Measurements from ENCODE around the gene PYGM. TPM values are rescaled to one million over a fixed set of nuclear protein-coding genes. Genes with fewer than 3 reads are reported as not detected.

Gene PYGM
- total RNA-seq, 1 experiment from 2014 or later: 6.6 TPM

DNA sequence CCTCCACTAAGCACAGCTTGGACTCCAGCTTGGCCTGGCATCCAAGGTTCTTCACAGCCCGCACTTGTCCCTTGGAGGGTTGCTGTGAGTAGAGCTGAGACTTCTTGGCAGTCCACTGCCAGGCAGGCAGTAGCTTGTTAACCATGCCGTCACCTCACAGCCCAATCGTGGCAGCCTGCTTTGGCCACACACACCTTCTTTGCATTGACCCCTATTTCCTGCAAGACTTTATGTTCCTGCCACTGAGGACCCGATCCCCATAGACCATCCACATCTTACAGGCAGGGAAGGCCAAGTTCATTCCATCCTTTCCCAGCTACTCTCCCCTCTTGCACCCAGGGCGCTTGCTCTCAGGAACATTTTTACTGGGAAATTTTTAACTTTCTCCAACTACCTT lies 2.5 kb upstream of the PYGM start:
- no peaks in the 10 kb centered on the region; the same call in 1 of the 2 replicates for H3K27me3 Mint-ChIP-seq (ENCODE audit: low read depth)
- POLR2A ChIA-PET: interaction anchor here (1.7 to 5.0 kb wide), 2 partner anchors 16 to 18 kb away, joined by 7 to 45 read pairs; partner anchors contain the start of genes RASGRP2 and SF1
- no peak for ATAC-seq
- H3K4me1 Mint-ChIP-seq: peaks cover 82% of the 10 kb centered on the region
- DNase-seq (ENCODE audit: low spot score): no peak
- peaks cover 24% of the 10 kb centered on the region for H3K36me3 Mint-ChIP-seq
- TF ChIP-seq ZNF671 (CRISPR knock-in tag; IDR thresholded peaks at IDR 0.05) (peak; percentile 62; the same call in 1 of the 2 replicates), HMGA2 (CRISPR knock-in tag; IDR thresholded peaks at IDR 0.05) (no peak), KAT7 (CRISPR knock-in tag; IDR thresholded peaks at IDR 0.05; ENCODE audit: borderline replicate concordance) (0 out of 2 replicates have a peak, but pooled peaks have one; percentile 69), PRRX2 (CRISPR knock-in tag; IDR thresholded peaks at IDR 0.05) (peak; percentile 8; the same call in 1 of the 2 replicates), ZNF416 (CRISPR knock-in tag; IDR thresholded peaks at IDR 0.05) (0 out of 2 replicates have a peak, but pooled peaks have one; percentile 52), ATF1 (CRISPR knock-in tag; IDR thresholded peaks at IDR 0.05) (no peak)
- TF ChIP-seq, protein P1, sequence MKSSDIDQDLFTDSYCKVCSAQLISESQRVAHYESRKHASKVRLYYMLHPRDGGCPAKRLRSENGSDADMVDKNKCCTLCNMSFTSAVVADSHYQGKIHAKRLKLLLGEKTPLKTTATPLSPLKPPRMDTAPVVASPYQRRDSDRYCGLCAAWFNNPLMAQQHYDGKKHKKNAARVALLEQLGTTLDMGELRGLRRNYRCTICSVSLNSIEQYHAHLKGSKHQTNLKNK (CRISPR knock-in tag; IDR thresholded peaks at IDR 0.05): 0 out of 2 replicates have a peak, but pooled peaks have one; percentile 12
- TF ChIP-seq, protein P2, sequence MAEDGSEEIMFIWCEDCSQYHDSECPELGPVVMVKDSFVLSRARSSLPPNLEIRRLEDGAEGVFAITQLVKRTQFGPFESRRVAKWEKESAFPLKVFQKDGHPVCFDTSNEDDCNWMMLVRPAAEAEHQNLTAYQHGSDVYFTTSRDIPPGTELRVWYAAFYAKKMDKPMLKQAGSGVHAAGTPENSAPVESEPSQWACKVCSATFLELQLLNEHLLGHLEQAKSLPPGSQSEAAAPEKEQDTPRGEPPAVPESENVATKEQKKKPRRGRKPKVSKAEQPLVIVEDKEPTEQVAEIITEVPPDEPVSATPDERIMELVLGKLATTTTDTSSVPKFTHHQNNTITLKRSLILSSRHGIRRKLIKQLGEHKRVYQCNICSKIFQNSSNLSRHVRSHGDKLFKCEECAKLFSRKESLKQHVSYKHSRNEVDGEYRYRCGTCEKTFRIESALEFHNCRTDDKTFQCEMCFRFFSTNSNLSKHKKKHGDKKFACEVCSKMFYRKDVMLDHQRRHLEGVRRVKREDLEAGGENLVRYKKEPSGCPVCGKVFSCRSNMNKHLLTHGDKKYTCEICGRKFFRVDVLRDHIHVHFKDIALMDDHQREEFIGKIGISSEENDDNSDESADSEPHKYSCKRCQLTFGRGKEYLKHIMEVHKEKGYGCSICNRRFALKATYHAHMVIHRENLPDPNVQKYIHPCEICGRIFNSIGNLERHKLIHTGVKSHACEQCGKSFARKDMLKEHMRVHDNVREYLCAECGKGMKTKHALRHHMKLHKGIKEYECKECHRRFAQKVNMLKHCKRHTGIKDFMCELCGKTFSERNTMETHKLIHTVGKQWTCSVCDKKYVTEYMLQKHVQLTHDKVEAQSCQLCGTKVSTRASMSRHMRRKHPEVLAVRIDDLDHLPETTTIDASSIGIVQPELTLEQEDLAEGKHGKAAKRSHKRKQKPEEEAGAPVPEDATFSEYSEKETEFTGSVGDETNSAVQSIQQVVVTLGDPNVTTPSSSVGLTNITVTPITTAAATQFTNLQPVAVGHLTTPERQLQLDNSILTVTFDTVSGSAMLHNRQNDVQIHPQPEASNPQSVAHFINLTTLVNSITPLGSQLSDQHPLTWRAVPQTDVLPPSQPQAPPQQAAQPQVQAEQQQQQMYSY (CRISPR knock-in tag; IDR thresholded peaks at IDR 0.05): peak; percentile 54; the same call in 1 of the 2 replicates
- TF ChIP-seq, protein P3, sequence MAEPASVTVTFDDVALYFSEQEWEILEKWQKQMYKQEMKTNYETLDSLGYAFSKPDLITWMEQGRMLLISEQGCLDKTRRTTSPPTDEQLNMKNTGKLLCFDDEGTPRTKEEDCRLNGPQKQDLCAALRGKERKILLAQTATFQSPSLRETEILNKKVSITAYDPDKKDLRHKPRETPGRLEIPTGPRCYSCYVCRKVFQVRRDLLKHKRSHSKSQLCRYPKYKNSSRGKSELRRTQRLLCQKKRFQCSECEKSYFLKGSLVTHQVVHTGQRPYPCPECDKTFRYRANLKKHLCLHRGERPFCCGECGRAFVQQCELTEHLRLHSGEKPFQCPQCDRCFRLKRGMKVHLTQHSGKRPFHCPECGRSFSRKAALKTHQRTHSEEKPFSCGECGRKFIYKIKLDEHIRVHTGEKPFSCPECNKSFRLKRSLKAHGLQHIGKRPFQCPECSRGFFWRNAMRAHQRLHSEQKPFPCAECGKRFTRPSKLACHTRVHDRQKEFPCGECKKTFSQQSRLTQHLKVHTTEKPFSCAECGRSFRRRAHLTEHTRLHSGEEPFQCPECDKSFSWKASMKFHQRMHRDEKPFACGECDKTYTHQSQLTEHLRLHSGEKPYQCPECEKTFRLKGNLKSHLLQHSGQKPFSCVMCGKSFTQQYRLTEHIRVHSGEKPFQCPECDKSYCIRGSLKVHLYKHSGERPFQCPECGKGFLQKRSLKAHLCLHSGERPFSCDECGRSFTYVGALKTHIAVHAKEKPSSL (CRISPR knock-in tag; conservative IDR thresholded peaks at IDR 0.05): peak; percentile 60; the same call in 1 of the 2 replicates
- CTCF ChIA-PET: interaction anchor here (0.5 to 7.5 kb wide), 6 partner anchors 9 to 132 kb away, joined by 3 to 150 read pairs (median 9); partner anchors contain the start of genes RASGRP2 and SF1
- H3K4me3 Mint-ChIP-seq: peak overlapping the region; percentile 43
- H3K27ac Mint-ChIP-seq: peak overlapping the region; percentile 98
- H3K9me3 Mint-ChIP-seq: no peaks in the 10 kb centered on the region

DNA sequence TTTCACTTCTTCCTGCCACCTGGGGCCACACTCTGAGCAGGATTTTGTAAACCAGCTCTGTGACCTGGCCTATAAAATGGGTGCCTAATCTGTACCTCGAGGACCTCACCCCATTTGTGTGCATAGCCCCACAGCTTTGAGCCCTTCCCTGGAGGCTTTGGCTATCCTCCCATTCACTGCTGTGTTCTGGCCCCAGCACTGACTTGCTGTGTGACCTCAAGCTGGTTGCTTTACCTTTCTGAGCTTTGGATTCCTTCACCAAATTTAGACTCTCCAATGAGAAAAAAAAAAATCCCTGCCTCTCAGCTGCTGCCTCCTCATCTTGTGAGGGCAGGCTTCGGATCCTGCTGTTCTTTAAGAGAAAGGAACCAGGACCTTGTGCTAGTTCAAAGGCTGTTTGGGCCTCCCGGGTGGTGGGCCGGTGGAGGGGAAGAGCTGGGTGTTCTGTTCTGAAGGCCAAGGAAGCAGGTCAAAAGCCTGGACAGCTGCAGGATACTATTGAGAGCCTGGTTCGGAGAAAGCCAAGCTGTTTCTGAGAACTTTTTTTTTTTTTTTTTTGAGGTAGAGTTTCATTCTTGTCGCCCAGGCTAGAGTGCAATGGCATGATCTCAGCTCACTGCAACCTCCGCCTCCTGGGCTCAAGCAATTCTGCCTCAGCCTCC lies 1.1 kb upstream of the PYGM start:
- TF ChIP-seq, protein P4, sequence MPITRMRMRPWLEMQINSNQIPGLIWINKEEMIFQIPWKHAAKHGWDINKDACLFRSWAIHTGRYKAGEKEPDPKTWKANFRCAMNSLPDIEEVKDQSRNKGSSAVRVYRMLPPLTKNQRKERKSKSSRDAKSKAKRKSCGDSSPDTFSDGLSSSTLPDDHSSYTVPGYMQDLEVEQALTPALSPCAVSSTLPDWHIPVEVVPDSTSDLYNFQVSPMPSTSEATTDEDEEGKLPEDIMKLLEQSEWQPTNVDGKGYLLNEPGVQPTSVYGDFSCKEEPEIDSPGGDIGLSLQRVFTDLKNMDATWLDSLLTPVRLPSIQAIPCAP (CRISPR knock-in tag; IDR thresholded peaks at IDR 0.05): no peak
- 0 out of 2 replicates have a peak, but pooled peaks have one; percentile 70 for TF ChIP-seq GTF2I (CRISPR knock-in tag; conservative IDR thresholded peaks at IDR 0.05)
- ChIA-PET POLR2A (interaction anchor here (0.6 to 5.0 kb wide), 12 partner anchors 14 to 832 kb away, joined by 3 to 45 read pairs (median 4); partner anchors contain the start of genes RASGRP2 and SF1), CTCF (interaction anchor here (0.6 to 7.5 kb wide), 8 partner anchors 10 to 350 kb away, joined by 3 to 150 read pairs (median 4); partner anchors contain the start of genes RASGRP2, SF1 and TM7SF2)
- Mint-ChIP-seq H3K36me3 (peaks cover 16% of the 10 kb centered on the region), H3K4me3 (no peak overlapping the region), H3K4me1 (peaks cover 73% of the 10 kb centered on the region), H3K9me3 (no peaks in the 10 kb centered on the region), H3K27me3 (ENCODE audit: low read depth) (no peaks in the 10 kb centered on the region; the same call in 1 of the 2 replicates), H3K27ac (peak overlapping the region; percentile 79)
- DNase-seq (ENCODE audit: low spot score): no peak
- no peak for ATAC-seq

DNA sequence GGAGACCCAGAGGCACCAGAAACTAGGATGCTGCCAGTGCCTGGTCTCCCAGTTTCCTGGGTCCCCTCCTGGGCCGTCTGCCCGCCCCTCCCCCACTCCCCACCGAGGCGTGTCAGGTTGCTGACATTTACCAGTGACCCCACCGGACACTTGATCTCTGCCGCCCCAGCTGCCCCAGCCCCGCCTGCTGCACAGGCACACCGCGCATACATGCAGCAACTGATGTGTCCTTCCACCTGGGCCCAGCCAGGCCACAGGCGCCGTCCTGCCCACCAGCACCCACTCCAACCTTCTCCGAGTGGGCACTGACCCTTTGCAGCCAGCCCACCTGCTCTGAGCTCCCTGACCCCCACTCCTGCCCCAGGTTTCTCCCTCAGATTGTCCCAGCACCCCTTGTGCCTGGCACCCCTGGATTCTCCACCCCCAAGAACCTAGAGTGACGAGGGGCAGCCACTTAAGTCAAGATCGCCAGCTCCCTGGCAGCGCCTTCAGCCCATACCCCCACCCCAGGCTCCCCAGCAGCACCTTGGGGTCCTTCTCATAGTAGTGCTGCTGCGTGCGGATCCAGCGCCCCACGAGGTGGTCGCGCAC lies 548 bp downstream of the PYGM start:
- Mint-ChIP-seq H3K4me3 (peak overlapping the region; percentile 50), H3K27ac (peak overlapping the region; percentile 57), H3K36me3 (peaks cover 2% of the 10 kb centered on the region), H3K4me1 (peaks cover 59% of the 10 kb centered on the region), H3K27me3 (ENCODE audit: low read depth) (no peaks in the 10 kb centered on the region; the same call in 1 of the 2 replicates), H3K9me3 (no peaks in the 10 kb centered on the region)
- ATAC-seq (no peak), DNase-seq (ENCODE audit: low spot score) (no peak)
- TF ChIP-seq PRRX2 (CRISPR knock-in tag; IDR thresholded peaks at IDR 0.05) (0 out of 2 replicates have a peak, but pooled peaks have one; percentile 9), TP53 (CRISPR knock-in tag; IDR thresholded peaks at IDR 0.05) (no peak)
- POLR2A ChIA-PET: interaction anchor here (1.0 to 5.0 kb wide), 5 partner anchors 13 to 170 kb away, joined by 3 to 45 read pairs (median 6); partner anchors contain the start of gene SF1
- CTCF ChIA-PET: interaction anchor here (0.7 to 7.5 kb wide), 15 partner anchors 9 to 474 kb away, joined by 3 to 150 read pairs (median 6); partner anchors contain the start of genes BAD, NRXN2, RASGRP2 and SF1
